ENCODE data around the gene SEC14L1.
"Not testable (repeated sequence)": the region's sequence is repeated elsewhere in the genome, so short reads cannot be mapped to it uniquely, and the experiment has no call there.

SEC14L1 gene

GRCh38 chr17:77246110-77247047 lies 105.6 kb downstream of the SEC14L1 start:
- DNase-seq: no peak

DNA sequence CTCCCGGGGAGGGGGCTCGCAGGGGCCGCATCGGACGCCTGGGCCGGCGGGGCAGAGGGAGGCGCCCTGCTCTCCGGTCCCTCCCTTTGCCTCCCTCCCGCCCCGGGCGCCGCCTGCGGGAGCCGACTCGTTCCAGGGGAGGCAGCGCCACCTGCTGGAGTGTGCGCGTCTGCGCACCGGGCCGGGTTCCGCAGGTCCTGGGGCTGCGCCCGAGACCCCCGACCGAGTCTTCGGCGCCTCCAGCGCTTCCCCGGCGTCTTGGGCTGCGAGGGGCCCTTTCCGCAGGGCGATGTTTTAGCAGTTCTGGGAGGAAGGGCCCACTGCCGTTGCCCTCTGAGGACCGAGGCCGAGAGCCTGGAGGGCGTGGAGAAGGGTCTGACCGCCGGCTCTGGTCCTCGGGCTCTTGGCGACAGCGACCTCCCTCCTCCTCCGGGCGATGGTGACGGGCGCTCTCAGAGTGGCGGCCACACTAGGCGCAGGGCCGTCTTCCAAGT lies 106.3 kb downstream of the SEC14L1 start:
- DNase-seq: peak; percentile 77

GRCh38 chr17:77247609-77248008 lies 106.8 kb downstream of the SEC14L1 start:
- no peak for DNase-seq

DNA sequence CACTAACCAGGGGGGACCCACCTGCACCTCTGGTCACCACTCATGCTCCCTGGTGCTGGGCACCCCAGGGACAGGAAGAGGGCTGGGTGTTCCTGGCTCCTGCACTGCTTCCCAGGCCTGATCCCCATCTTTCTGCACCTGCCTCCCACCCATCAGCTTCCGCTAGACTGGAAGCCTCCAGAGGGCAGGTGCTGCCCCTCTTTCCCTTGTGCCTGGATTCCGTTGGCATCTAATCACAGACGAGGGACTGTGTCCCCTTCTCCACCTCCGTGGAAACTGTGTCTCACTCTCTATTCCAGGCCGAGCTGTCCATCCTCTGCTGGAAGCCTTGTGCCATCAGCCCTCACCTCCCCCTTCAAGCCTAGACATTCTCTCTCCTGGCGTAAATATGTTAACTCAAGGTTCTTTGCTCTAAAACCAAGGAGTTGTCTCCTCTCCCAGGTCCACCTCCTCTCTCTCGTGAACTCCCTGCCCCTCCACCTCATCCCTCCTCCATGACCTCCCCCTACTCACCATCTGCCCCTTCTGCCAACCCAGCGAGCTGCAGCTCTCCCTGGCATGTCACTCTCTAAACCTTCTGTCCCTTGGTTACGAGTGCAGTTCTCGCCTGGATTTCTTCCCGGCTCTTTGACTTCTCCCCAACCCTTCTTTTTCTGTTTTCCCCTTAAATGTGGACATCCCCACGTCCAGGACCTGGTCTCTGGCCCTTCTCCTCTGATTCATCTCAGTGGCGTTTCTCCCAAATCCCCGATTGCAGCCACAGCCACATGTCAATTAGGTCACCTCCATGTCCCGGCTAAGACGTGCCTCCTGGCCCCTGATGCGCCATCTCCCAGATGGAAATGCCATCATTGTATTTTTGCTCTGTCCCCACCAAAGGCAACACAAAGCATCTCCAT lies 107.7 kb downstream of the SEC14L1 start:
- DNase-seq: no peak

DNA sequence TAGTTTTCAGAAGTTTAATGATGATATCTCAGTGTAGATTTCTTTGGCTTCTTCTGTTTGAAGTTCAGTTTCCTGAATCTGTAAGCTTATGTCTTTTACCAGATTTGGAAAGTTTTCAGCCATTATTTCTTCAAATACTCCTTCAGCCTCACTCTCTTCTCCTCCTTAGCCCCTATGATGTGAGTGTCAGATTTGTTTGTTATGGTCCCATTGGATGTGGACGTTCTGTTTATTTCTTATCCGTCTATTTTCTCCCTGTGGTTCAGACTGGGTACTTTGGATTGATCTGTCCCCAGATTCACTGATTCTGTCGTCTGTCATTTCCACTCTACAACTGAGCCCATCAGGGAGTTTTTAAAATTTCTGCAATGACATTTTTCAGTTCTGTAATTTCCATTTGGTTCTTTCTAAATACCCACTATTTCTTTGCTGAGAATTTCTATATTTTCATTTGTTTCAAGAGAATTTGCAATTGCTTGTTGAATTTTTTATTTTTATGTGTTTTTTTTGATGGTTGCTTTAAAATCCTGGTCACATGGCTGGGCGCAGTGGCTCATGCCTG lies 110.9 kb downstream of the SEC14L1 start:
- no peak for DNase-seq

DNA sequence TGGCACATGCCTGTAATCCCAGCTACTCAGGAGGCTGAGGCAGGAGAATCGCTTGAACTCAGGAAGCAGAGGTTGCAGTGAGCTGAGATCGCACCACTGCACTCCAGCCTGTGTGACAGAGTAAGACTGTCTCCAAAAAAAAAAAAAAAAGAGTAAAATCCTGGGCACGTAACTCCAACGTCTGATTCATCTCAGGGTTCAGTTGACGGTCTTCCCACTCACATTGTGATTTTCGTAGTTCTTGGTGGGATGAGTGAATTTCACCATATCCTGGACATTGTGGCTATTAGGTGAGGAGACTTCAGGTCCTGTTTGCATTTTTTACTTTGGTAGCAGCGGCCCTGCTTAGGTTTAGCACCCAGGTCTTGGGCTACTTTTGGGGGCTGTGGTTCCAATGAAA lies 111.5 kb downstream of the SEC14L1 start:
- not testable (repeated sequence) for DNase-seq

GRCh38 chr17:77253611-77254051 lies 112.9 kb downstream of the SEC14L1 start:
- DNase-seq: no peak

GRCh38 chr17:77254951-77255825 lies 114.4 kb downstream of the SEC14L1 start:
- no peak for DNase-seq

DNA sequence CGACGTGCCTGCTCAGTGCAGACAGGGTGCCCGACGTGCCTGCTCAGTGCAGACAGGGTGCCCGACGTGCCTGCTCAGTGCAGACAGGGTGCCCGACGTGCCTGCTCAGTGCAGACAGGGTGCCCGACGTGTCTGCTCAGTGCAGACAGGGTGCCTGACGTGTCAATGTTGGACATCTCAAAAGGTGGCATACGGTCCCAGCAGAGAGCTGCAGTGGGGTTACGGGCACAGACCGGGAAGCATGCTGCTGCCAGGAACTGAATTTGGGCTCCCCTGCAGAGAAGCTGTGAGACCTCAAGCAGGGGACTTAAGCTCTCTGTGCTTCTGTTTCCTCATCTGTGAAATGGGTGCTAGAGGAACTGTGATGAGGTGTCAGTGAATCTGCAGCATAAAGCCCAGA lies 115.2 kb downstream of the SEC14L1 start:
- DNase-seq: not testable (repeated sequence)

DNA sequence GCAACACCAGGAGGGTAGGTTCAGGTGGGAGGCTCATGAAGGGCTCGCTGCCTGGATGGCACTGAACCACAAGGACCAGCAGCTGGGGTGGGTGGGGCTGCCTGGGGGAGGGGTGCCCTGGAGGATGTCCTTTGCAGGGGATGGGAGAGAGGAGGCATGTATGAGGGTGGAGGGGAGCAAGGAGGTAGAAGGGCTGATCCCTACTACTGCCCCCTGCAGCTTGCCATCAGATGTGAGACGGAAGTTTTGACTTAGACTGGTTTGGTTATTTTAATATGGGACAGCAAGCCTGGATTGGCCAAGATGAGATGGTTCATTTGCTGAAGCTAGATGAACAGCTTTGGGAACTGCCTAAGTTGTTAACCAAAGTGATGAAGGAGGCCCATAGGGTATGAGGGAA lies 115.9 kb downstream of the SEC14L1 start:
- DNase-seq: no peak

- no peak for DNase-seq
These were observed 116.4 kb downstream of the SEC14L1 start for GRCh38 chr17:77257169-77257568.

DNA sequence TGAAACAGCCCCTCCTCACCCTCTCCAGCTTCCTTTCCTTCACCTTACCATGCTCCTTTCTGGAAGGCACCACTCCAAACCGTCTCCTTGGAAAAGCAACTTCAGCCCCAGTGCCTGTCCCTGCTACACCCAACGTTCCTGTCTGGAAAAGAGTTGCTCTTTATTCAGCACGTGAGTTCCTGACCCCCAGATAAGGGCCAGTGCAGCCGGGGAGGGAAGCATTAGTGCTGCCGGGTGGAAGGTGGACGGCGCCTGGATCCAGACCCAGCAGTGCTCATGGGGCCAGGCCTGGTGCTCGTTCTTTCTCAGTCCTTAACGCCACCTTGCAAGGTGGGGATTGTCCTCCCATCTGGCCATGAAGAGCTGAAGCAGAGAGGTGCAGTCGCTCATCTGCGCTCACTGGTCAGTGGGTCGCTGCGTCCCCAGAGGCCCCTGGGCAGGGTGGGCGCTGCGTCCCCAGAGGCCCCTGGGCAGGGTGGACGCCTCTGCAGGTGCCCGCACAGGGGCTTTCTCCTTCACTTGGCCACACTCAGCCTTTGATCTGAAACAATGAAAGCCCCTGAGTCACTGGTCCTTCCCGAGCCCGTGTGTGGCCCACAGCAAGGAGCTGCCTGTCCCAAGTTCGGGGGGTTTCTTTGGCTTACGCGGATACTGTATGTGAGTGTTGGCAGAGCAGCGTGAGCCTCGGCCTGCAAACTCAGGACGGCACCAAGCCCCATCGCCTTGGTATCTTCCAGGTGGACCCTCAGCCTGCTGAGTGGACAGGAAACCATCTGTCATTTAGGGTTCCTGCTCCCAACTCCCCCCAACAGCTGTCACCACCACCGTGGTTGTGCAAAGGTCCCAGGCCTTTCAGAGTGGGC lies 117.1 kb downstream of the SEC14L1 start:
- DNase-seq: no peak

- no peak for DNase-seq
These were observed 117.9 kb downstream of the SEC14L1 start for GRCh38 chr17:77258638-77259037.

DNA sequence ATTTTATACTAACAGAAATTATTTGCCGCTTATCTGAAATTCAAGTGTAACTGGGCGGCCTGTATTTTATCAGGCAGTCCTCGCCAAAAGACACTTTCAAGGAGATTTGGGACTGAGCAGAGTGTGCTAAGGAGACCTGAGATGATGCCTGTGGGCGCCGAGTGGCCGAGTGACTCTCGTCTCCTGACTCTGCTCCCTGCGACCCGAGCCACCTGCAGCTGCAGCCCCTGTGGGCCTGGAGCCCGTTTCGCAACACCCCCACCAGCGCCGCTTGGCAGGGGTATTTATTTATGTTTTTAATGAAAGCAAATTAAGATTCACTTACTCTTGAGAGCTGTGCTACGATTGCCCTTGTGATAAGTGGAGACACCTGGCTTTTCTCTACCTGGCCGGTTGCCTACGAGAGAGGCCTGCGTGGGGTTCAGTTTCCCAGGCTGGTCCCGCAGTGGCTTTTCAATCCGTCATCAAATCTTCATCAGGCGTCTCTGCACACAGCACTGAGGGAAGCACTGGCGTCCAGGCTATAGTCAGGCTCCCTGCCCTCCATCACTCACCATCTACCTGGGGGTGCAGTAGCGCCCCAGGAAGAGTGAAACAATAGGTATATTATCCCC lies 124.0 kb downstream of the SEC14L1 start:
- DNase-seq: no peak

DNA sequence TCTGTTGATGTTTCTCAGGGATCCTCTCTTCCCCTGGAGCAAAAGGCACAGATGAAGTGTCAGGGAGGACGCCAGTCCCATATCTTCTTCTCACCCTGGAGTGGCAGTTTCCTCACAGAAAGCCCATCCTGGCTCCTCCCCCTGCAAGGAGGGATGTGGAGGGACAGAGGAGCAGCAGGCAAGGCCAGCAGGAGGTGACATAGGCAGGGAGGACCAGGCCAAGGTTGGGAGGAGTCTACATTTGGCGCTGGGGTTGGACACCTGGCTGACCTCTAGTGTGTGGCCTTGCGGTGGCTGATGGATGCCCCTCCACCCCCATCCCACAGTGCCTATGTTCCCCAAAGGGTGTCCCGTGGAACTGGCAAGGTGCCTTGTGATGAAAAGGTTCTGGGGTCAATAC lies 125.4 kb downstream of the SEC14L1 start:
- DNase-seq: no peak
